Dendritic cell treated with granulocyte-macrophage colony-stimulating factor and Interleukin-4, amounts not matched to agents 40 ng/mL and 50 ng/mL, for 4 days (primary cell): ENCODE measurements around the gene HSD17B8.
"Not testable (repeated sequence)": the region's sequence is repeated elsewhere in the genome, so short reads cannot be mapped to it uniquely, and the experiment has no call there.

ENCODE experiments used
- H3K27ac Mint-ChIP-seq: one replicate; pipeline ENCODE4 v1.8.0; 2022; ENCODE audit warnings: mild to moderate bottlenecking, mixed read lengths
- H3K27me3 Mint-ChIP-seq: one replicate; pipeline ENCODE4 v1.8.0; 2022; ENCODE audit warnings: mild to moderate bottlenecking, mixed read lengths
- H3K36me3 Mint-ChIP-seq: one replicate; pipeline ENCODE4 v1.8.0; 2022; ENCODE audit warnings: low read depth, mixed read lengths
- H3K4me1 Mint-ChIP-seq: one replicate; pipeline ENCODE4 v1.8.0; 2022; ENCODE audit warnings: low read depth, mixed read lengths
- H3K4me3 Mint-ChIP-seq: one replicate; pipeline ENCODE4 v1.8.0; 2022; ENCODE audit warnings: mild to moderate bottlenecking, moderate library complexity, mixed read lengths
- H3K9me3 Mint-ChIP-seq: one replicate; pipeline ENCODE4 v1.8.0; 2022; ENCODE audit warnings: mixed read lengths
- intact Hi-C: fragments of 100-400 bp; cut with micrococcal nuclease; formaldehyde crosslinking; loops from one replicate; pipeline ENCODE4 v1.15.0; 2022

Gene HSD17B8

GRCh38 chr6:33212857-33213165 is 8.4 kb downstream of the HSD17B8 start:
- Mint-ChIP-seq H3K27me3 (peaks cover 50% of the 10 kb centered on the region), H3K27ac (peak overlapping the region; percentile 65), H3K4me1 (peaks cover 47% of the 10 kb centered on the region), H3K9me3 (no peaks in the 10 kb centered on the region), H3K36me3 (peaks cover 50% of the 10 kb centered on the region), H3K4me3 (peak overlapping the region; percentile 77)
- intact Hi-C loops, result no loop called here

GRCh38 chr6:33213166-33213988 is 8.9 kb downstream of the HSD17B8 start:
- Mint-ChIP-seq H3K36me3 (peaks cover 44% of the 10 kb centered on the region), H3K4me1 (peaks cover 47% of the 10 kb centered on the region), H3K27me3 (peaks cover 54% of the 10 kb centered on the region)

GRCh38 chr6:33213989-33214335 is 9.5 kb downstream of the HSD17B8 start:
- Mint-ChIP-seq H3K27ac (peak overlapping the region; percentile 65), H3K4me3 (peak overlapping the region; percentile 77), H3K4me1 (peaks cover 47% of the 10 kb centered on the region), H3K36me3 (peaks cover 38% of the 10 kb centered on the region), H3K9me3 (no peaks in the 10 kb centered on the region), H3K27me3 (peaks cover 55% of the 10 kb centered on the region)
- intact Hi-C loops, result no loop called here

More at GRCh38 chr6:33213166-33213988, 8.9 kb downstream of the HSD17B8 start:
- H3K9me3 Mint-ChIP-seq, result no peaks in the 10 kb centered on the region
- intact Hi-C loops, result no loop called here
- peak overlapping the region; percentile 77 for H3K4me3 Mint-ChIP-seq
- peak overlapping the region; percentile 65 for H3K27ac Mint-ChIP-seq

- peaks cover 23% of the 10 kb centered on the region for H3K36me3 Mint-ChIP-seq
- no peak overlapping the region for H3K27ac Mint-ChIP-seq
- H3K27me3 Mint-ChIP-seq, result peaks cover 61% of the 10 kb centered on the region
- intact Hi-C loops, result no loop called here
- H3K9me3 Mint-ChIP-seq, result no peaks in the 10 kb centered on the region
- H3K4me1 Mint-ChIP-seq, result peaks cover 32% of the 10 kb centered on the region
- no peak overlapping the region for H3K4me3 Mint-ChIP-seq
These were observed 11.0 kb downstream of the HSD17B8 start for GRCh38 chr6:33215271-33216116.

- H3K4me3 Mint-ChIP-seq, result no peak overlapping the region
These were observed 11.7 kb downstream of the HSD17B8 start for GRCh38 chr6:33216117-33216649.

GRCh38 chr6:33217246-33217645 is 12.8 kb downstream of the HSD17B8 start:
- H3K27ac Mint-ChIP-seq, result no peak overlapping the region
- H3K27me3 Mint-ChIP-seq, result peaks cover 66% of the 10 kb centered on the region
- H3K4me3 Mint-ChIP-seq, result no peak overlapping the region
- peaks cover 27% of the 10 kb centered on the region for H3K4me1 Mint-ChIP-seq
- peaks cover 6% of the 10 kb centered on the region for H3K36me3 Mint-ChIP-seq
- intact Hi-C loops, result no loop called here
- H3K9me3 Mint-ChIP-seq, result no peaks in the 10 kb centered on the region

More at GRCh38 chr6:33216117-33216649, 11.7 kb downstream of the HSD17B8 start:
- Mint-ChIP-seq H3K27me3 (peaks cover 64% of the 10 kb centered on the region), H3K9me3 (no peaks in the 10 kb centered on the region), H3K4me1 (peaks cover 32% of the 10 kb centered on the region), H3K27ac (no peak overlapping the region), H3K36me3 (peaks cover 16% of the 10 kb centered on the region)
- intact Hi-C loops, result no loop called here

GRCh38 chr6:33217681-33218080 is 13.2 kb downstream of the HSD17B8 start:
- no peak overlapping the region for H3K27ac Mint-ChIP-seq
- H3K9me3 Mint-ChIP-seq, result no peaks in the 10 kb centered on the region
- peaks cover 65% of the 10 kb centered on the region for H3K27me3 Mint-ChIP-seq
- H3K36me3 Mint-ChIP-seq, result peaks cover 1% of the 10 kb centered on the region
- H3K4me3 Mint-ChIP-seq, result no peak overlapping the region
- peaks cover 23% of the 10 kb centered on the region for H3K4me1 Mint-ChIP-seq
- intact Hi-C loops, result no loop called here

- H3K36me3 Mint-ChIP-seq, intact Hi-C loops, H3K4me1 Mint-ChIP-seq, H3K9me3 Mint-ChIP-seq, H3K4me3 Mint-ChIP-seq, H3K27ac Mint-ChIP-seq: not testable (repeated sequence)
- peaks cover 58% of the 10 kb centered on the region for H3K27me3 Mint-ChIP-seq
These were observed 22.2 kb downstream of the HSD17B8 start for GRCh38 chr6:33226503-33227120.

- Mint-ChIP-seq H3K36me3 (no peaks in the 10 kb centered on the region), H3K4me3 (no peak overlapping the region), H3K27ac (no peak overlapping the region), H3K27me3 (peaks cover 55% of the 10 kb centered on the region), H3K4me1 (peaks cover under 1% of the 10 kb centered on the region), H3K9me3 (no peaks in the 10 kb centered on the region)
- intact Hi-C loops, result no loop called here
These were observed 30.8 kb downstream of the HSD17B8 start for GRCh38 chr6:33235221-33235634.

GRCh38 chr6:33236328-33236727 is 31.9 kb downstream of the HSD17B8 start:
- H3K4me3 Mint-ChIP-seq, result no peak overlapping the region
- peaks cover 53% of the 10 kb centered on the region for H3K27me3 Mint-ChIP-seq
- H3K9me3 Mint-ChIP-seq, result no peaks in the 10 kb centered on the region
- no peaks in the 10 kb centered on the region for H3K36me3 Mint-ChIP-seq
- no peak overlapping the region for H3K27ac Mint-ChIP-seq
- H3K4me1 Mint-ChIP-seq, result peaks cover 6% of the 10 kb centered on the region
- intact Hi-C loops, result no loop called here

- Mint-ChIP-seq H3K27ac (no peak overlapping the region), H3K36me3 (no peaks in the 10 kb centered on the region), H3K4me1 (peaks cover 9% of the 10 kb centered on the region), H3K4me3 (no peak overlapping the region), H3K9me3 (no peaks in the 10 kb centered on the region), H3K27me3 (peaks cover 49% of the 10 kb centered on the region)
- intact Hi-C loops, result no loop called here
These were observed 32.4 kb downstream of the HSD17B8 start for GRCh38 chr6:33236852-33237251.

- Mint-ChIP-seq H3K4me1 (peaks cover 14% of the 10 kb centered on the region), H3K4me3 (no peak overlapping the region), H3K9me3 (no peaks in the 10 kb centered on the region), H3K27ac (no peak overlapping the region), H3K36me3 (no peaks in the 10 kb centered on the region), H3K27me3 (peaks cover 51% of the 10 kb centered on the region)
- intact Hi-C loops, result no loop called here
These were observed 33.3 kb downstream of the HSD17B8 start for GRCh38 chr6:33237741-33238140.

- Mint-ChIP-seq H3K27me3 (peaks cover 35% of the 10 kb centered on the region), H3K9me3 (no peaks in the 10 kb centered on the region), H3K27ac (no peak overlapping the region), H3K36me3 (no peaks in the 10 kb centered on the region), H3K4me1 (peaks cover 14% of the 10 kb centered on the region), H3K4me3 (no peak overlapping the region)
- intact Hi-C loops, result no loop called here
These were observed 37.5 kb downstream of the HSD17B8 start for GRCh38 chr6:33241968-33242367.

- peaks cover 21% of the 10 kb centered on the region for H3K4me1 Mint-ChIP-seq
- H3K36me3 Mint-ChIP-seq, result no peaks in the 10 kb centered on the region
- H3K9me3 Mint-ChIP-seq, result no peaks in the 10 kb centered on the region
- peaks cover 34% of the 10 kb centered on the region for H3K27me3 Mint-ChIP-seq
- no peak overlapping the region for H3K4me3 Mint-ChIP-seq
- intact Hi-C loops, result no loop called here
- no peak overlapping the region for H3K27ac Mint-ChIP-seq
These were observed 39.0 kb downstream of the HSD17B8 start for GRCh38 chr6:33243476-33243875.
